Neural progenitor cell (in vitro differentiated cells): Measurements from ENCODE around the gene FLT3LG.

Experiments used
- EZH2 ChIP-seq: fragments of 200-600 bp; sonication (generic); IDR thresholded peaks from 2 replicates; pipeline ENCODE4 v1.6.1; 2017; ENCODE audit warnings: antibody characterized with exemption, mild to moderate bottlenecking, moderate library complexity
- EZH2phosphoT487 ChIP-seq: fragments of 200-600 bp; sonication (generic); IDR thresholded peaks from 2 replicates; pipeline ENCODE4 v1.6.1; 2017; ENCODE audit warnings: antibody characterized with exemption
- TF ChIP-seq, protein P1 (sequence below): fragments of 200-600 bp; sonication (generic); IDR thresholded peaks from 2 replicates; pipeline ENCODE4 v1.5.1; 2017; ENCODE audit warnings: antibody characterized with exemption, mild to moderate bottlenecking

DNA sequence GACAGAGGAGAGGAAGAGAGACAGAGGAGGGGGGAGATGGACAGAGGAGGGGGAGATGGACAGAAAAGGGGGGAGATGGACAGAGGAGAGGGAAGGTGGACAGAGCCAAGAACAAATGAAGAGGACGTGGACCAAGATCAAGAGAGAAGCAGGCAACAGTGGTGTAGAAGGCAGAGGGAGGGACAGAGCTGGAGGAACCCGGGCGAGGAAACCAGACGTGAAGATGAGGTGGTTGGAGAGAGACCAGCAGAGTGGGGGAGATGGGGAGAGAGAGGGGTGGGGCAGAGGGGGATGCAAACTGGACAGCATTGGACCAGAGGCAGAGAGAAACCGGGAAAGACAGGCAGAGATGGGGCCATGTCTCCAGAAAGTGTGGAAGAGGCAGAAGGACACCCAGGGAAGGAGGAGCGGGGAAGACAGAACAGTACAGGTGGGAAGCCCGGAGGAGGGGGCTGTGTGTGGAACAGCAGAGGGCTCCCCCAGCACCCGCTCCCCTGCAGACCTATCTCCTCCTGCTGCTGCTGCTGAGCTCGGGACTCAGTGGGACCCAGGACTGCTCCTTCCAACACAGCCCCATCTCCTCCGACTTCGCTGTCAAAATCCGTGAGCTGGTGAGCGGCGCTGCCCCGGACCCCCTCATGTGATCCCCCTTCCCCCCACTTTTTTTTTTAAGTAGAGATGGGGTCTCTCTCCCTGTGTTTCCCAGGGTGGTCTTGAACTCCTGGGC, 1.3 kb downstream of the FLT3LG start:
- TF ChIP-seq, protein P1, sequence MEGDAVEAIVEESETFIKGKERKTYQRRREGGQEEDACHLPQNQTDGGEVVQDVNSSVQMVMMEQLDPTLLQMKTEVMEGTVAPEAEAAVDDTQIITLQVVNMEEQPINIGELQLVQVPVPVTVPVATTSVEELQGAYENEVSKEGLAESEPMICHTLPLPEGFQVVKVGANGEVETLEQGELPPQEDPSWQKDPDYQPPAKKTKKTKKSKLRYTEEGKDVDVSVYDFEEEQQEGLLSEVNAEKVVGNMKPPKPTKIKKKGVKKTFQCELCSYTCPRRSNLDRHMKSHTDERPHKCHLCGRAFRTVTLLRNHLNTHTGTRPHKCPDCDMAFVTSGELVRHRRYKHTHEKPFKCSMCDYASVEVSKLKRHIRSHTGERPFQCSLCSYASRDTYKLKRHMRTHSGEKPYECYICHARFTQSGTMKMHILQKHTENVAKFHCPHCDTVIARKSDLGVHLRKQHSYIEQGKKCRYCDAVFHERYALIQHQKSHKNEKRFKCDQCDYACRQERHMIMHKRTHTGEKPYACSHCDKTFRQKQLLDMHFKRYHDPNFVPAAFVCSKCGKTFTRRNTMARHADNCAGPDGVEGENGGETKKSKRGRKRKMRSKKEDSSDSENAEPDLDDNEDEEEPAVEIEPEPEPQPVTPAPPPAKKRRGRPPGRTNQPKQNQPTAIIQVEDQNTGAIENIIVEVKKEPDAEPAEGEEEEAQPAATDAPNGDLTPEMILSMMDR: no peak
- TF ChIP-seq EZH2: no peak
- TF ChIP-seq EZH2phosphoT487: no peak
